Cardiac fibroblast (primary cell): Measurements from ENCODE around the gene LYZL6.

Experiments
- DNase-seq, 2 donors: peaks; one replicate each; pipeline versions ENCODE4 v3.0.0 to v3.0.0-alpha.2; 2010; ENCODE audit warnings: low read depth in 2 of 2
- H3K4me3 ChIP-seq, 2 donors: replicated peaks in 1 of 2; 1 replicate in 1 of 2; 2 replicates in 1 of 2; pipeline ENCODE4 v1.5.1; 2011; ENCODE audit warnings: low read depth in 2 of 2, low read length in 2 of 2, mild to moderate bottlenecking in 2 of 2, moderate library complexity in 1 of 2
- CTCF ChIP-seq: IDR thresholded peaks from one replicate; pipeline ENCODE4 v1.5.1; 2011; ENCODE audit warnings: low read depth, mild to moderate bottlenecking, low read length, inconsistent platforms

The LYZL6 gene

GRCh38 chr17:35912942-35913341 lies 30.6 kb downstream of the LYZL6 start:
- no peak for TF ChIP-seq CTCF
- H3K4me3 ChIP-seq = no peak overlapping the region
- DNase-seq = no peak

GRCh38 chr17:35912339-35912912 lies 31.1 kb downstream of the LYZL6 start:
- no peak for DNase-seq
- H3K4me3 ChIP-seq = no peak overlapping the region
- no peak for TF ChIP-seq CTCF

- no peak for TF ChIP-seq CTCF
- no peak for DNase-seq
- no peak overlapping the region for H3K4me3 ChIP-seq
These were observed 34.1 kb downstream of the LYZL6 start for GRCh38 chr17:35909408-35909807.

- H3K4me3 ChIP-seq = no peak overlapping the region
- peak; percentile 42 to 52 for DNase-seq
- no peak for TF ChIP-seq CTCF
These were observed 35.8 kb downstream of the LYZL6 start for GRCh38 chr17:35907691-35908090.

GRCh38 chr17:35906926-35907637 lies 36.4 kb downstream of the LYZL6 start:
- TF ChIP-seq CTCF = no peak
- no peak for DNase-seq
- H3K4me3 ChIP-seq = no peak overlapping the region

GRCh38 chr17:35906191-35906925 lies 37.2 kb downstream of the LYZL6 start:
- no peak overlapping the region for H3K4me3 ChIP-seq
- no peak for TF ChIP-seq CTCF
- DNase-seq = peak; percentile 45 to 72
